Endothelial cell of umbilical vein (primary cell): ENCODE measurements around the gene EFNB3. TPM values are rescaled to one million over a fixed set of nuclear protein-coding genes. Genes with fewer than 3 reads are reported as not detected.

Experiments used
- BruUV-seq: library from RNA; stranded (reverse); fragments of 400-500 nt; replicated peaks from 2 replicates; lab custom pipeline; 2021; lab: Mats Ljungman, UMichigan
- CTCF ChIA-PET: fragments of 300-600, 350-600 bp; sonication (Branson Sonifier 250); formaldehyde crosslinking; loops from one replicate; lab custom pipeline; 2021; ENCODE audit warnings: antibody characterized with exemption, inconsistent platforms; lab: Charles Lee
- POLR2A ChIA-PET: fragments of 300-600, 350-600 bp; sonication (Branson Sonifier 250); formaldehyde crosslinking; loops from one replicate; lab custom pipeline; 2021; ENCODE audit warnings: antibody characterized with exemption, inconsistent platforms; lab: Charles Lee
- DNase-seq: peaks from one replicate; pipeline ENCODE4 v3.0.0-alpha.2; 2011; ENCODE audit warnings: low read depth, low spot score
- FAIRE-seq: peaks from 2 replicates; lab custom pipeline; 2011; peaks lifted over from hg19 to GRCh38; lab: Jason Lieb, UNC
- H2AFZ ChIP-seq: 2 replicates; pipeline ENCODE4 v1.6.0; 2012; ENCODE audit warnings: low read depth, low read length, control low read depth, inconsistent platforms
- H3K27ac ChIP-seq: 2 replicates; pipeline ENCODE4 v1.5.1; 2011; ENCODE audit warnings: low read depth, mild to moderate bottlenecking, control low read depth, low read length, moderate library complexity; ENCODE audit not compliant: insufficient read depth
- H3K27me3 ChIP-seq, 2 experiments: 2 replicates each; pipeline versions ENCODE4 v1.6.0 to v1.6.1; 2011; ENCODE audit warnings: low read length in 2 of 2, mixed read lengths in 1 of 2; ENCODE audit not compliant: control insufficient read depth in 2 of 2, insufficient read depth in 2 of 2
- H3K36me3 ChIP-seq, 2 experiments: 2 replicates in 1 of 2; 3 replicates in 1 of 2; pipeline ENCODE4 v1.5.1; 2011; ENCODE audit warnings: low read length in 2 of 2, mild to moderate bottlenecking in 1 of 2, moderate library complexity in 1 of 2; ENCODE audit not compliant: control insufficient read depth in 2 of 2, insufficient read depth in 2 of 2; ENCODE audit errors: extremely low read depth in 1 of 2
- H3K4me1 ChIP-seq: 3 replicates; pipeline ENCODE4 v1.5.1; 2011; ENCODE audit warnings: mild to moderate bottlenecking, low read length; ENCODE audit not compliant: control insufficient read depth, insufficient read depth; ENCODE audit errors: extremely low read depth
- H3K4me2 ChIP-seq: 2 replicates; pipeline ENCODE4 v1.6.1; 2011; ENCODE audit warnings: low read length, control low read depth, mixed read lengths; ENCODE audit not compliant: insufficient read depth
- H3K4me3 ChIP-seq, 3 experiments: fragments of 200-600 bp in 1 of 3; sonication (generic), shearing (Covaris generic) in 1 of 3; replicated peaks in 1 of 3; 2 replicates each; pipeline ENCODE4 v1.5.1; 2011 to 2016; ENCODE audit warnings: control low read depth in 3 of 3, low read length in 3 of 3, mild to moderate bottlenecking in 2 of 3, inconsistent platforms in 1 of 3, low read depth in 1 of 3, moderate library complexity in 1 of 3; ENCODE audit not compliant: insufficient read depth in 1 of 3
- H3K79me2 ChIP-seq: 2 replicates; pipeline ENCODE4 v1.6.0; 2012; ENCODE audit warnings: low read length, inconsistent platforms; ENCODE audit not compliant: control insufficient read depth, insufficient read depth
- H3K9ac ChIP-seq: replicated peaks from 2 replicates; pipeline ENCODE3; 2011; ENCODE audit warnings: low read length, control low read depth; ENCODE audit not compliant: insufficient read depth; ENCODE audit errors: extremely low read depth
- H3K9me1 ChIP-seq: replicated peaks from 3 replicates; pipeline ENCODE4 v1.6.0; 2011; ENCODE audit warnings: mild to moderate bottlenecking, low read length; ENCODE audit not compliant: control insufficient read depth, insufficient read depth; ENCODE audit errors: extremely low read depth
- H3K9me3 ChIP-seq: replicated peaks from 2 replicates; pipeline ENCODE4 v1.5.1; 2012; ENCODE audit warnings: low read length, inconsistent platforms; ENCODE audit not compliant: control insufficient read depth, insufficient read depth
- H4K20me1 ChIP-seq: replicated peaks from 2 replicates; pipeline ENCODE3; 2011; ENCODE audit warnings: mild to moderate bottlenecking, low read length; ENCODE audit not compliant: control insufficient read depth, insufficient read depth; ENCODE audit errors: extremely low read depth
- EZH2 ChIP-seq: IDR thresholded peaks from 2 replicates; pipeline ENCODE4 v1.6.1; 2012; ENCODE audit warnings: borderline replicate concordance, low read depth, mild to moderate bottlenecking, moderate library complexity, low read length, inconsistent platforms; ENCODE audit not compliant: severe bottlenecking
- FOS ChIP-seq: IDR thresholded peaks from 2 replicates; pipeline ENCODE4 v1.6.1; 2011; ENCODE audit warnings: mild to moderate bottlenecking, low read length, moderate library complexity, borderline replicate concordance; ENCODE audit not compliant: insufficient read depth
- GATA2 ChIP-seq: IDR thresholded peaks from 2 replicates; pipeline ENCODE4 v1.7.0; 2011; ENCODE audit warnings: low read depth, mild to moderate bottlenecking, moderate library complexity, mixed read lengths, low read length; ENCODE audit not compliant: insufficient read length, insufficient read depth
- JUN ChIP-seq: IDR thresholded peaks from 2 replicates; pipeline ENCODE4 v1.6.1; 2011; ENCODE audit warnings: borderline replicate concordance, low read depth; ENCODE audit not compliant: insufficient read length, insufficient read depth
- MAX ChIP-seq: IDR thresholded peaks from 2 replicates; pipeline ENCODE4 v1.6.1; 2011; ENCODE audit not compliant: insufficient read depth, insufficient read length
- MYC ChIP-seq: IDR thresholded peaks from one replicate; pipeline ENCODE4 v1.6.1; 2011; ENCODE audit warnings: mild to moderate bottlenecking, low read depth, low read length
- POLR2A ChIP-seq: IDR thresholded peaks from 2 replicates; pipeline ENCODE4 v1.6.1; 2012; ENCODE audit warnings: low read depth, mild to moderate bottlenecking, control low read depth, low read length
- POLR2AphosphoS5 ChIP-seq: IDR thresholded peaks from 2 replicates; pipeline ENCODE4 v1.6.1; 2012; ENCODE audit warnings: low read depth, mild to moderate bottlenecking, control low read depth, low read length, moderate library complexity; ENCODE audit not compliant: insufficient read depth
- dilution Hi-C: fragments of 300-500 bp; cut with MboI; formaldehyde crosslinking; loops from one replicate; pipeline ENCODE4 v1.15.0; 2019; ENCODE audit warnings: low sequenced_read_pairs; ENCODE audit not compliant: extremely low pct_ligation_motif_present
- intact Hi-C: fragments of 100-400 bp; cut with micrococcal nuclease; formaldehyde crosslinking; loops from one replicate; pipeline ENCODE4 v1.10.0; 2022
- polyA plus RNA-seq, 4 experiments: library from polyadenylated mRNA; depleted of rRNA in 3 of 4; stranded (reverse) in 3 of 4; unstranded in 1 of 4; fragments of >200 nt; gene quantifications; 2 replicates each; pipeline versions ENCODE4 v1.2.1 to v1.2.3, GENCODE V29; 2011 to 2012; ENCODE audit warnings: missing spikeins in 1 of 4
- total RNA-seq: library from RNA; stranded (reverse); gene quantifications from 2 replicates; pipeline ENCODE4 v1.2.3, GENCODE V29; 2021
- TF ChIP-seq, protein P1 (sequence below), 2 donors: IDR thresholded peaks; 1 replicate in 1 of 2; 2 replicates in 1 of 2; pipeline ENCODE4 v1.5.1; 2011; ENCODE audit warnings: low read length in 2 of 2, mild to moderate bottlenecking in 2 of 2, moderate library complexity in 2 of 2, control low read depth in 1 of 2, inconsistent platforms in 1 of 2, low read depth in 1 of 2; ENCODE audit not compliant: insufficient read depth in 1 of 2; ENCODE audit errors: extremely low read depth in 1 of 2

The EFNB3 gene
- total and polyA plus RNA-seq, 2 donors (not counting 3 experiments of a cell fraction or from before 2014, with no cell fraction given) = 1.1 to 2.9 TPM

- no peaks in the 10 kb centered on the region for H3K4me1 ChIP-seq
- TF ChIP-seq JUN (no peak), POLR2AphosphoS5 (no peak), GATA2 (no peak), POLR2A (no peak), MAX (no peak), MYC (no peak), FOS (no peak), EZH2 (no peak)
- TF ChIP-seq, protein P1, sequence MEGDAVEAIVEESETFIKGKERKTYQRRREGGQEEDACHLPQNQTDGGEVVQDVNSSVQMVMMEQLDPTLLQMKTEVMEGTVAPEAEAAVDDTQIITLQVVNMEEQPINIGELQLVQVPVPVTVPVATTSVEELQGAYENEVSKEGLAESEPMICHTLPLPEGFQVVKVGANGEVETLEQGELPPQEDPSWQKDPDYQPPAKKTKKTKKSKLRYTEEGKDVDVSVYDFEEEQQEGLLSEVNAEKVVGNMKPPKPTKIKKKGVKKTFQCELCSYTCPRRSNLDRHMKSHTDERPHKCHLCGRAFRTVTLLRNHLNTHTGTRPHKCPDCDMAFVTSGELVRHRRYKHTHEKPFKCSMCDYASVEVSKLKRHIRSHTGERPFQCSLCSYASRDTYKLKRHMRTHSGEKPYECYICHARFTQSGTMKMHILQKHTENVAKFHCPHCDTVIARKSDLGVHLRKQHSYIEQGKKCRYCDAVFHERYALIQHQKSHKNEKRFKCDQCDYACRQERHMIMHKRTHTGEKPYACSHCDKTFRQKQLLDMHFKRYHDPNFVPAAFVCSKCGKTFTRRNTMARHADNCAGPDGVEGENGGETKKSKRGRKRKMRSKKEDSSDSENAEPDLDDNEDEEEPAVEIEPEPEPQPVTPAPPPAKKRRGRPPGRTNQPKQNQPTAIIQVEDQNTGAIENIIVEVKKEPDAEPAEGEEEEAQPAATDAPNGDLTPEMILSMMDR (IDR thresholded peaks at IDR 0.05; ENCODE audit: extremely low read depth in 1 of 2, insufficient read depth in 1 of 2, low read depth in 1 of 2, low read length in 2 of 2) = no peak
- H3K4me3 ChIP-seq = no peak overlapping the region
- no peak overlapping the region for H3K9ac ChIP-seq
- H2AFZ ChIP-seq = no peak overlapping the region
- no peaks in the 10 kb centered on the region for H3K9me1 ChIP-seq
- DNase-seq (no peak), FAIRE-seq (no peak)
- H3K4me2 ChIP-seq = no peak overlapping the region
- no peaks in the 10 kb centered on the region for H3K9me3 ChIP-seq
- no peaks in the 10 kb centered on the region for H4K20me1 ChIP-seq
- intact Hi-C loops (no loop called here), dilution Hi-C loops (no loop called here)
- no peaks in the 10 kb centered on the region for H3K79me2 ChIP-seq
- no peaks in the 10 kb centered on the region for H3K36me3 ChIP-seq
- BruUV-seq = no TSS peak
- CTCF ChIA-PET = interaction anchor here (0.5 to 2.6 kb wide), 4 partner anchors 24 to 524 kb away, joined by 3 to 11 read pairs (median 4); partner anchors contain the start of genes TP53 and WRAP53
- POLR2A ChIA-PET = interaction anchor here (0.7 kb wide), 1 partner anchor 55 kb away, joined by 5 read pairs; no protein-coding TSS in a partner anchor
- no peak overlapping the region for H3K27ac ChIP-seq
- H3K27me3 ChIP-seq = peaks cover 18 to 24% of the 10 kb centered on the region in 2 experiments
These were observed 47.9 kb upstream of the EFNB3 start for GRCh38 chr17:7656958-7657609.
